ENCODE results near the gene PPT1. TPM values are rescaled to one million over a fixed set of nuclear protein-coding genes. Genes with fewer than 3 reads are reported as not detected.

PPT1 gene
- total and polyA plus RNA-seq, 2 experiments from 2014 or later, result 64.2 to 78.0 TPM

DNA sequence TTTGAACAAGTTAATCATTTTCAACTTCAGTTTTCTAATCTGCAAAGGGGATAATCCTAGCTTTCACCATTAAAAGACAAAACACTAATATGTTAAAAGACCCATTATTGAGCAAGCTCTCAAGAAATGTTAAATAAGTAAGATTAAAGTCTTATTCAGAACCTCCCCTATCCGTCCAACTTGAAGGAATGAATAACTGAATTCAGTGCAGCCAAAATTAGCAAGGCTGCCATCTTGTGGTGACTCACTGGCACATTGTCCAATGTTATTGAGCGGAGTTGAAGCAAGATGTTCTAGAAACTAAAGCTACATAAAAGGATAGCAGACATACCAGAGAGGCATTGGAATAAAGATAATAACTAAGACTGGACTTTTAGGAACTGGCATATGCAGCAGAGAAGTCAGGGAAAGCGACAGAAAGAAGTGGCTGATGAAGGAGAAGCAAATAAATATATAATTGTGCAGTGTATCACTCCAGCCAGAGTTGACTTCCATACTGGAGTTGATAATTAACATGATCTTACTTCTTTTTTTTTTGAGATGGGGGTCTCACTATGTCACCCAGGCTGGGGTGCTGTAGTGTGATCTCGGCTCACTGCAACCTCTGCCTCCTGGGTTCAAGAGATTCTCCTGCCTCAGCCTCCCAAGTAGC is 64.7 kb downstream of the PPT1 start:
- Histone ChIP-seq H3K4me2 (no peak overlapping the region), H2AFZ (no peak overlapping the region), H3K4me3 (no peak overlapping the region), H4K20me1 (ENCODE audit: insufficient read depth, poor library complexity, severe bottlenecking) (no peaks in the 10 kb centered on the region), H3K79me2 (no peaks in the 10 kb centered on the region), H3K4me1 (ENCODE audit: insufficient read depth) (peaks cover 10% of the 10 kb centered on the region), H3K27me3 (no peaks in the 10 kb centered on the region), H3K9me3 (ENCODE audit: low read depth) (no peaks in the 10 kb centered on the region), H3K36me3 (replicated peaks; ENCODE audit: insufficient read depth, low read depth) (no peaks in the 10 kb centered on the region), H3K27ac (no peak overlapping the region), H3K9me2 (replicated peaks; ENCODE audit: insufficient read depth) (no peaks in the 10 kb centered on the region)
- DNase-seq (ENCODE audit: low spot score), result peak; percentile 78
- TF ChIP-seq, protein P1, sequence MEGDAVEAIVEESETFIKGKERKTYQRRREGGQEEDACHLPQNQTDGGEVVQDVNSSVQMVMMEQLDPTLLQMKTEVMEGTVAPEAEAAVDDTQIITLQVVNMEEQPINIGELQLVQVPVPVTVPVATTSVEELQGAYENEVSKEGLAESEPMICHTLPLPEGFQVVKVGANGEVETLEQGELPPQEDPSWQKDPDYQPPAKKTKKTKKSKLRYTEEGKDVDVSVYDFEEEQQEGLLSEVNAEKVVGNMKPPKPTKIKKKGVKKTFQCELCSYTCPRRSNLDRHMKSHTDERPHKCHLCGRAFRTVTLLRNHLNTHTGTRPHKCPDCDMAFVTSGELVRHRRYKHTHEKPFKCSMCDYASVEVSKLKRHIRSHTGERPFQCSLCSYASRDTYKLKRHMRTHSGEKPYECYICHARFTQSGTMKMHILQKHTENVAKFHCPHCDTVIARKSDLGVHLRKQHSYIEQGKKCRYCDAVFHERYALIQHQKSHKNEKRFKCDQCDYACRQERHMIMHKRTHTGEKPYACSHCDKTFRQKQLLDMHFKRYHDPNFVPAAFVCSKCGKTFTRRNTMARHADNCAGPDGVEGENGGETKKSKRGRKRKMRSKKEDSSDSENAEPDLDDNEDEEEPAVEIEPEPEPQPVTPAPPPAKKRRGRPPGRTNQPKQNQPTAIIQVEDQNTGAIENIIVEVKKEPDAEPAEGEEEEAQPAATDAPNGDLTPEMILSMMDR (IDR thresholded peaks at IDR 0.05; ENCODE audit: poor library complexity), result peak; percentile 75
- no peak for TF ChIP-seq EZH2phosphoT487 (IDR thresholded peaks at IDR 0.05; ENCODE audit: low read depth, severe bottlenecking, unreplicated experiment)
- 40% methylated on average over 4 of the region's 4 CpGs for WGBS (ENCODE audit: low lambda C conversion rate, missing lambda C conversion rate)

DNA sequence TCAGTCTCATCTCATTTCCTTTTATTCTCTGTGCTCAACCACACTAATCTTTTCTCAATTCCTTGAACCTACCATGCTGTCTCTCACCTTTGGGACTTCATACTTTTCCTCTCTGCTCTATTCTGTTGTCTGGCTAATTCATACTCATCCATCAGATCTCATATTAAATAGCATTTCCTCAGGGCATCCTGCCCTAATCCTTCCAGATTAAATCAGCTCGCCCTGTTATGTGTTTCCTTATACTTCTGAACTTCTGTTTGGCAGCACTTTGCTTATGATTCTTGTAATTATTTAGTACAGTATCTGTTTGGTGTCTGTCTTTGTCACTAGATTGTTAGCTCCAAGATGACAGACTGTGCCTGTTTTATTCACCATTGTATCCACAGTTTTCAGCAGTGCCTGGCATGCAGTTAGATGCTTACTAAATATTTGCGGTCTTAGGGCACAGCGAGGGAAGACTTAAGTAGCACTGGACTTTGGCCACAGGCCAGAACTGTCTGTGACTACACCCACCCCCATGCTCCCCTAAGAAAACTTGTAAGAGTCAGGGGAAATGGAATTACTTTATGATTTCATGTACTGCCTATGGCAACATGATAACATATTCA is 66.4 kb downstream of the PPT1 start:
- H3K27me3 ChIP-seq, result no peaks in the 10 kb centered on the region
- no peak for TF ChIP-seq EZH2phosphoT487 (IDR thresholded peaks at IDR 0.05; ENCODE audit: low read depth, severe bottlenecking, unreplicated experiment)
- no peak for TF ChIP-seq EZH2 (IDR thresholded peaks at IDR 0.05; ENCODE audit: borderline replicate concordance)
- H3K79me2 ChIP-seq, result no peaks in the 10 kb centered on the region
- H3K27ac ChIP-seq, result peak overlapping the region; percentile 74
- H3K4me3 ChIP-seq, result no peak overlapping the region
- H3K36me3 ChIP-seq (replicated peaks; ENCODE audit: insufficient read depth, low read depth), result no peaks in the 10 kb centered on the region
- H2AFZ ChIP-seq, result no peak overlapping the region
- no peaks in the 10 kb centered on the region for H4K20me1 ChIP-seq (ENCODE audit: insufficient read depth, poor library complexity, severe bottlenecking)
- H3K4me1 ChIP-seq (ENCODE audit: insufficient read depth), result peaks cover 10% of the 10 kb centered on the region
- peak; percentile 68 for DNase-seq (ENCODE audit: low spot score)
- no peaks in the 10 kb centered on the region for H3K9me3 ChIP-seq (ENCODE audit: low read depth)
- no peak overlapping the region for H3K4me2 ChIP-seq
- 41% methylated on average over 3 of the region's 3 CpGs for WGBS (ENCODE audit: low lambda C conversion rate, missing lambda C conversion rate)
- H3K9me2 ChIP-seq (replicated peaks; ENCODE audit: insufficient read depth), result no peaks in the 10 kb centered on the region

DNA sequence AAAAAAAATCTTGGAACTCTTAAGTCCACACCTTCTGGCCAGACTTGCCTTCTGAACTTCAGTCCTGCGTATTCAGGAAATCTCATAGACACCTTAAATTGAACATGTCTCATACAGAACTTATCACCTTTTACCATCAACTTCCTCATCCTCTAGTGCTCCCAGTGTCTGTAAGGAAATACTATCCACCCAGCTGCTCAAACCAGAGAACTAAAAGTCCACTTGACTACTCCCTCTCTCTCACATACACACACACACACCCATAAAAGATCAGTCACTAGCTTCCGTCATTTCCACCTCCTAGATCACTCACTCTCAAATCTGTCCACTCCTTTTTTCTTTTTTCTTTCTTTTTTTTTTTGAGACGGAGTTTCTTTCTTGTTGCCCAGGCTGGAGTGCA is 67.4 kb downstream of the PPT1 start:
- peak; percentile 48 for DNase-seq (ENCODE audit: low spot score)

GRCh38 chr1:40027647-40028046 is 69.4 kb downstream of the PPT1 start:
- H3K4me2 ChIP-seq, result no peak overlapping the region
- H3K27ac ChIP-seq, result no peak overlapping the region
- no peaks in the 10 kb centered on the region for H3K9me3 ChIP-seq (ENCODE audit: low read depth)
- no peaks in the 10 kb centered on the region for H3K9me2 ChIP-seq (replicated peaks; ENCODE audit: insufficient read depth)
- H4K20me1 ChIP-seq (ENCODE audit: insufficient read depth, poor library complexity, severe bottlenecking), result no peaks in the 10 kb centered on the region
- no peaks in the 10 kb centered on the region for H3K79me2 ChIP-seq
- no peak overlapping the region for H2AFZ ChIP-seq
- no peaks in the 10 kb centered on the region for H3K27me3 ChIP-seq
- no peaks in the 10 kb centered on the region for H3K36me3 ChIP-seq (replicated peaks; ENCODE audit: insufficient read depth, low read depth)
- H3K4me3 ChIP-seq, result no peak overlapping the region
- TF ChIP-seq EZH2 (IDR thresholded peaks at IDR 0.05; ENCODE audit: borderline replicate concordance) (no peak), EZH2phosphoT487 (IDR thresholded peaks at IDR 0.05; ENCODE audit: low read depth, severe bottlenecking, unreplicated experiment) (no peak)
- TF ChIP-seq, protein P1 (IDR thresholded peaks at IDR 0.05; ENCODE audit: poor library complexity), result no peak
- H3K4me1 ChIP-seq (ENCODE audit: insufficient read depth), result peaks cover 10% of the 10 kb centered on the region
- no peak for DNase-seq (ENCODE audit: low spot score)

More for the DNA sequence above, 67.4 kb downstream of the PPT1 start:
- Histone ChIP-seq H3K27me3 (no peaks in the 10 kb centered on the region), H3K4me3 (no peak overlapping the region), H3K9me2 (replicated peaks; ENCODE audit: insufficient read depth) (no peaks in the 10 kb centered on the region), H3K27ac (peak overlapping the region; percentile 74), H4K20me1 (ENCODE audit: insufficient read depth, poor library complexity, severe bottlenecking) (no peaks in the 10 kb centered on the region), H3K79me2 (no peaks in the 10 kb centered on the region), H3K4me1 (ENCODE audit: insufficient read depth) (peaks cover 10% of the 10 kb centered on the region), H3K36me3 (replicated peaks; ENCODE audit: insufficient read depth, low read depth) (no peaks in the 10 kb centered on the region), H3K4me2 (no peak overlapping the region), H2AFZ (no peak overlapping the region), H3K9me3 (ENCODE audit: low read depth) (no peaks in the 10 kb centered on the region)
- whole genome bisulfite sequencing (ENCODE audit: low lambda C conversion rate, missing lambda C conversion rate), result 65% methylated on average over 3 of the region's 3 CpGs
- TF ChIP-seq EZH2 (IDR thresholded peaks at IDR 0.05; ENCODE audit: borderline replicate concordance) (no peak), EZH2phosphoT487 (IDR thresholded peaks at IDR 0.05; ENCODE audit: low read depth, severe bottlenecking, unreplicated experiment) (no peak)
- TF ChIP-seq, protein P1 (IDR thresholded peaks at IDR 0.05; ENCODE audit: poor library complexity), result no peak
